ENCODE data around the gene AFMID. TPM values are rescaled to one million over a fixed set of nuclear protein-coding genes. Genes with fewer than 3 reads are reported as not detected.

AFMID gene
- total RNA-seq, 1 experiment from 2014 or later = 30.8 TPM

GRCh38 chr17:78225088-78225865 is 38.1 kb downstream of the AFMID start:
- no peak for TF ChIP-seq CTCF (IDR thresholded peaks at IDR 0.05; ENCODE audit: unreplicated experiment)
- H3K27me3 Mint-ChIP-seq (ENCODE audit: unreplicated experiment) = peaks cover 3% of the 10 kb centered on the region
- no peaks in the 10 kb centered on the region for H3K9me3 Mint-ChIP-seq (ENCODE audit: low read depth, unreplicated experiment)
- H3K4me3 Mint-ChIP-seq (ENCODE audit: low read depth, unreplicated experiment) = no peak overlapping the region
- no peak overlapping the region for H3K27ac Mint-ChIP-seq (ENCODE audit: unreplicated experiment)
- peaks cover 19% of the 10 kb centered on the region for H3K36me3 Mint-ChIP-seq (ENCODE audit: insufficient read depth, unreplicated experiment)
- CTCF ChIA-PET = interaction anchor here (0.6 kb wide), 1 partner anchor 74 kb away, joined by 5 read pairs; no protein-coding TSS in a partner anchor
- intact Hi-C loops (cut with micrococcal nuclease; ENCODE audit: unreplicated experiment) = no loop called here
- no peaks in the 10 kb centered on the region for H3K4me1 Mint-ChIP-seq (ENCODE audit: low read depth, unreplicated experiment)
- DNase-seq = no peak
- no TSS peak for BruUV-seq (replicated peaks)

GRCh38 chr17:78226055-78226758 is 39.0 kb downstream of the AFMID start:
- TF ChIP-seq CTCF (IDR thresholded peaks at IDR 0.05; ENCODE audit: unreplicated experiment) = no peak
- Mint-ChIP-seq H3K27me3 (ENCODE audit: unreplicated experiment) (peaks cover 13% of the 10 kb centered on the region), H3K4me1 (ENCODE audit: low read depth, unreplicated experiment) (peaks cover 8% of the 10 kb centered on the region), H3K4me3 (ENCODE audit: low read depth, unreplicated experiment) (peak overlapping the region; percentile 32), H3K27ac (ENCODE audit: unreplicated experiment) (no peak overlapping the region), H3K9me3 (ENCODE audit: low read depth, unreplicated experiment) (no peaks in the 10 kb centered on the region), H3K36me3 (ENCODE audit: insufficient read depth, unreplicated experiment) (peaks cover 19% of the 10 kb centered on the region)
- CTCF ChIA-PET = interaction anchor here (1.2 kb wide), 1 partner anchor 51 kb away, joined by 3 read pairs; no protein-coding TSS in a partner anchor
- no peak for DNase-seq
- intact Hi-C loops (cut with micrococcal nuclease; ENCODE audit: unreplicated experiment) = no loop called here
- no TSS peak for BruUV-seq (replicated peaks)

- DNase-seq = peak; percentile 21
- no peaks in the 10 kb centered on the region for H3K9me3 Mint-ChIP-seq (ENCODE audit: low read depth, unreplicated experiment)
- no peak for TF ChIP-seq CTCF (IDR thresholded peaks at IDR 0.05; ENCODE audit: unreplicated experiment)
- BruUV-seq (replicated peaks) = no TSS peak
- intact Hi-C loops (cut with micrococcal nuclease; ENCODE audit: unreplicated experiment) = no loop called here
- H3K4me3 Mint-ChIP-seq (ENCODE audit: low read depth, unreplicated experiment) = peak overlapping the region; percentile 32
- no peak overlapping the region for H3K27ac Mint-ChIP-seq (ENCODE audit: unreplicated experiment)
- H3K36me3 Mint-ChIP-seq (ENCODE audit: insufficient read depth, unreplicated experiment) = peaks cover 19% of the 10 kb centered on the region
- H3K4me1 Mint-ChIP-seq (ENCODE audit: low read depth, unreplicated experiment) = peaks cover 8% of the 10 kb centered on the region
- CTCF ChIA-PET = interaction anchor here (1.2 kb wide), 1 partner anchor 52 kb away, joined by 3 read pairs; no protein-coding TSS in a partner anchor
- peaks cover 15% of the 10 kb centered on the region for H3K27me3 Mint-ChIP-seq (ENCODE audit: unreplicated experiment)
These were observed 39.7 kb downstream of the AFMID start for GRCh38 chr17:78226759-78227454.

DNA sequence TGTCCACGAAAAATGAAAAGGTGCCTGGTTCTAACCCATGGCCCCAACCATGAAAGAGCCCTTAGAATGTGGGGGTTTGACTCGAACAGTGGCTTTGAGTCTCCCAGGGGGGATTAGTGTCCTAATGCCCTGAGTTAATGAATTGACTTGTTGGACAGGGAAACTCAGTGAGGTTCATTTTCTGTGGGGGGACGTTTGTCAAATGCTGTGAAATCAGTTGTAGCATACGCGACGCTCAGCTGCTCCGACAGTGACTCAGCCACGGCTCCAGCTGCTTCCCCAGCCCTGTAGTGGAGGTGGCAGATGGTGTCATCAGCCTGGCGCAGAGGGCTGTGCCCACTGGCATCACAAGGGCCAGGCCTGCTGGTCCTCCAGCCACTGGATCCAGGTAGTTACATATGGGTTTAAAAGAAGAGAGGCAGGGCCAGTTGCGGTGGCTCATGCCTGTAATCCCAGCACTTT is 40.3 kb downstream of the AFMID start:
- H3K36me3 Mint-ChIP-seq (ENCODE audit: insufficient read depth, unreplicated experiment) = peaks cover 17% of the 10 kb centered on the region
- H3K27ac Mint-ChIP-seq (ENCODE audit: unreplicated experiment) = no peak overlapping the region
- no TSS peak for BruUV-seq (replicated peaks)
- peaks cover 20% of the 10 kb centered on the region for H3K27me3 Mint-ChIP-seq (ENCODE audit: unreplicated experiment)
- H3K9me3 Mint-ChIP-seq (ENCODE audit: low read depth, unreplicated experiment) = no peaks in the 10 kb centered on the region
- no peak for DNase-seq
- no peak for TF ChIP-seq CTCF (IDR thresholded peaks at IDR 0.05; ENCODE audit: unreplicated experiment)
- no peak overlapping the region for H3K4me3 Mint-ChIP-seq (ENCODE audit: low read depth, unreplicated experiment)
- intact Hi-C loops (cut with micrococcal nuclease; ENCODE audit: unreplicated experiment) = no loop called here
- CTCF ChIA-PET = interaction anchor here (1.2 kb wide), 1 partner anchor 52 kb away, joined by 3 read pairs; no protein-coding TSS in a partner anchor
- peaks cover 8% of the 10 kb centered on the region for H3K4me1 Mint-ChIP-seq (ENCODE audit: low read depth, unreplicated experiment)

Data from Calu3 (cell line).